HEK293T (cell line): ENCODE results near the gene CALHM5.

ENCODE experiments used
- ELF4 ChIP-seq: fragments of 450-650 bp; IDR thresholded peaks from 2 replicates; pipeline ENCODE4 v1.6.1; 2017; ENCODE audit warnings: antibody characterized with exemption
- FOXM1 ChIP-seq: fragments of 450-650 bp; IDR thresholded peaks from 2 replicates; pipeline ENCODE4 v1.6.1; 2017; ENCODE audit warnings: mild to moderate bottlenecking, borderline replicate concordance
- NFRKB ChIP-seq: fragments of 450-650 bp; IDR thresholded peaks from 2 replicates; pipeline ENCODE4 v1.6.1; 2016; ENCODE audit warnings: mild to moderate bottlenecking, moderate library complexity
- SP1 ChIP-seq: fragments of 450-650 bp; IDR thresholded peaks from 2 replicates; pipeline ENCODE4 v1.6.1; 2017
- SUZ12 ChIP-seq: fragments of 450-650 bp; IDR thresholded peaks from 2 replicates; pipeline ENCODE4 v1.6.1; 2016; ENCODE audit warnings: mild to moderate bottlenecking

DNA sequence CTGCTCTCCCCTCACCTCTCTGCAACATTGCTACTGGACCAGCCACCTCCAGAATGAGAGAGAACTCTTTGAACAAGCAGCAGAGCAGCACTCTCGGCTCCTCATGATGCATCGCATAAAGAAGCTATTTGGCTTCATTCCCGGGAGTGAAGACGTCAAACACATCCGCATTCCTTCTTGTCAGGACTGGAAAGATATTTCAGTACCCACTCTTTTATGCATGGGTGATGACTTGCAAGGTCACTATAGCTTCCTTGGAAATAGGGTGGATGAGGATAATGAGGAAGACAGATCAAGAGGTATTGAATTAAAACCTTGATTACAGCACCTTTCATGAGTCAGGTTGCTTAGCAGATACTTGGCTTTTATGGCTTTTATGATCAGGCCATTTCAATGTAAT lies 46.5 kb downstream of the CALHM5 start:
- TF ChIP-seq FOXM1 (no peak), SUZ12 (no peak), ELF4 (no peak), NFRKB (no peak), SP1 (no peak)
